ENCODE results near the gene INSRR. TPM values are rescaled to one million over a fixed set of nuclear protein-coding genes. Genes with fewer than 3 reads are reported as not detected.

INSRR gene
- total RNA-seq, 3 donors from 2014 or later: 0.15 to 0.33 TPM; not detected in 1

GRCh38 chr1:156816561-156817328 lies 42.2 kb downstream of the INSRR start, which contains the start of gene SH2D2A:
TSS of gene SH2D2A (minus strand) at chr1:156816848. CDS start at chr1:156816708, 140 bp downstream.
- DNase-seq (ENCODE audit: low spot score in 2 of 2): peak in 1 of 2 donors; percentile 53
- H3K4me3 ChIP-seq: peak within 1 kb of the TSS in 2 of 3 donors; percentile 19 to 61
- intact Hi-C loops (cut with DNase I; ENCODE audit: low total_unique reads): no loop called here
- no peaks in the 10 kb centered on the region for H3K4me1 ChIP-seq
- H3K36me3 ChIP-seq: no peaks in the 10 kb centered on the region
- TF ChIP-seq POLR2AphosphoS5 (IDR thresholded peaks at IDR 0.05) (peak in 1 of 3 donors; percentile 10), POLR2A (IDR thresholded peaks at IDR 0.05) (no peak)
- H3K27me3 ChIP-seq: no peaks in the 10 kb centered on the region
- H3K27ac ChIP-seq: peak within 1 kb of the TSS; percentile 41 to 88
- H3K9me3 ChIP-seq: no peaks in the 10 kb centered on the region

GRCh38 chr1:156815961-156816422 lies 42.9 kb downstream of the INSRR start:
- peak overlapping the region in 2 of 3 donors; percentile 19 to 61 for H3K4me3 ChIP-seq
- intact Hi-C loops (cut with DNase I; ENCODE audit: low total_unique reads): no loop called here
- peak overlapping the region; percentile 41 to 88 for H3K27ac ChIP-seq
- H3K4me1 ChIP-seq: no peaks in the 10 kb centered on the region
- H3K27me3 ChIP-seq: no peaks in the 10 kb centered on the region
- no peak for DNase-seq (ENCODE audit: low spot score in 2 of 2)
- H3K9me3 ChIP-seq: no peaks in the 10 kb centered on the region
- H3K36me3 ChIP-seq: no peaks in the 10 kb centered on the region
- no peak for TF ChIP-seq CTCF (IDR thresholded peaks at IDR 0.05)
- TF ChIP-seq POLR2AphosphoS5 (IDR thresholded peaks at IDR 0.05): no peak
- no peak for TF ChIP-seq POLR2A (IDR thresholded peaks at IDR 0.05)

- Histone ChIP-seq H3K9me3 (no peaks in the 10 kb centered on the region), H3K4me1 (no peaks in the 10 kb centered on the region), H3K27me3 (no peaks in the 10 kb centered on the region), H3K27ac (peak overlapping the region; percentile 41 to 88), H3K4me3 (peak overlapping the region in 2 of 3 donors; percentile 19 to 61), H3K36me3 (no peaks in the 10 kb centered on the region)
- no peak for DNase-seq (ENCODE audit: low spot score in 2 of 2)
- peak in 2 of 3 donors; percentile 14 to 18 for TF ChIP-seq POLR2AphosphoS5 (IDR thresholded peaks at IDR 0.05)
- no peak for TF ChIP-seq CTCF (IDR thresholded peaks at IDR 0.05)
- TF ChIP-seq POLR2A (IDR thresholded peaks at IDR 0.05): no peak
- intact Hi-C loops (cut with DNase I; ENCODE audit: low total_unique reads): no loop called here
Observed at GRCh38 chr1:156815307-156815826, 43.5 kb downstream of the INSRR start.

- Histone ChIP-seq H3K36me3 (no peaks in the 10 kb centered on the region), H3K27me3 (no peaks in the 10 kb centered on the region), H3K27ac (peak overlapping the region; percentile 12 to 88), H3K9me3 (no peaks in the 10 kb centered on the region), H3K4me1 (no peaks in the 10 kb centered on the region), H3K4me3 (peak overlapping the region in 2 of 3 donors; percentile 58 to 61)
- DNase-seq (ENCODE audit: low spot score in 2 of 2): no peak
- TF ChIP-seq CTCF (IDR thresholded peaks at IDR 0.05): no peak
- intact Hi-C loops (cut with DNase I; ENCODE audit: low total_unique reads): no loop called here
Observed at GRCh38 chr1:156814571-156815260, 44.2 kb downstream of the INSRR start.

GRCh38 chr1:156813750-156814570 lies 45.0 kb downstream of the INSRR start:
- intact Hi-C loops (cut with DNase I; ENCODE audit: low total_unique reads): loop anchor here (2.0 kb wide), 1 partner anchor 67 kb away; no protein-coding TSS in a partner anchor
- Histone ChIP-seq H3K9me3 (no peaks in the 10 kb centered on the region), H3K27ac (peak overlapping the region in 1 of 2 donors; percentile 88), H3K4me3 (peak overlapping the region; percentile 28 to 61 (median 58)), H3K4me1 (no peaks in the 10 kb centered on the region), H3K27me3 (no peaks in the 10 kb centered on the region), H3K36me3 (no peaks in the 10 kb centered on the region)
- DNase-seq (ENCODE audit: low spot score in 2 of 2): peak; percentile 40 to 61
- TF ChIP-seq CTCF (IDR thresholded peaks at IDR 0.05) (peak; percentile 14 to 55 (median 50)), POLR2A (IDR thresholded peaks at IDR 0.05) (no peak), POLR2AphosphoS5 (IDR thresholded peaks at IDR 0.05) (no peak)
